CD8-positive, alpha-beta memory T cell (primary cell): ENCODE measurements around the gene SDHA. TPM values are rescaled to one million over a fixed set of nuclear protein-coding genes. Genes with fewer than 3 reads are reported as not detected.

Experiments used
- CTCF ChIA-PET: fragments of 350-600 bp; sonication (Branson Sonifier 250); formaldehyde crosslinking; loops from one replicate; lab custom pipeline; 2021; ENCODE audit warnings: antibody characterized with exemption; lab: Charles Lee
- POLR2A ChIA-PET: fragments of 350-600 bp; sonication (Branson Sonifier 250); formaldehyde crosslinking; loops from one replicate; lab custom pipeline; 2021; ENCODE audit warnings: antibody characterized with exemption; lab: Charles Lee
- DNase-seq, 5 donors: peaks; one replicate each; pipeline versions ENCODE4 v3.0.0 to v3.0.0-alpha.2; 2020 to 2022; ENCODE audit warnings: mixed read lengths in 1 of 5
- H3K27ac ChIP-seq: one replicate; pipeline ENCODE4 v1.7.0; 2013; ENCODE audit warnings: low read depth, mild to moderate bottlenecking, low read length, moderate library complexity
- H3K27me3 ChIP-seq: 2 replicates; pipeline ENCODE4 v1.7.0; 2013; ENCODE audit warnings: low read length, mild to moderate bottlenecking; ENCODE audit not compliant: insufficient read depth, poor library complexity, severe bottlenecking
- H3K36me3 ChIP-seq: 2 replicates; pipeline ENCODE4 v1.7.0; 2013; ENCODE audit warnings: mild to moderate bottlenecking, low read length, moderate library complexity; ENCODE audit not compliant: insufficient read depth
- H3K4me1 ChIP-seq: 2 replicates; pipeline ENCODE4 v1.7.0; 2013; ENCODE audit warnings: mild to moderate bottlenecking, low read length, moderate library complexity; ENCODE audit not compliant: insufficient read depth
- H3K4me3 ChIP-seq: 2 replicates; pipeline ENCODE4 v1.7.0; 2013; ENCODE audit warnings: mild to moderate bottlenecking, low read length
- H3K9me3 ChIP-seq: 2 replicates; pipeline ENCODE4 v1.7.0; 2013; ENCODE audit warnings: mild to moderate bottlenecking, low read length
- H3K27ac Mint-ChIP-seq, 8 donors: one replicate each; pipeline ENCODE4 v1.8.0; 2020 to 2021; ENCODE audit warnings: mixed read lengths in 8 of 8, mild to moderate bottlenecking in 6 of 8, inconsistent platforms in 3 of 8, moderate library complexity in 3 of 8
- H3K27me3 Mint-ChIP-seq, 2 donors: one replicate each; pipeline ENCODE4 v1.8.0; 2020 to 2021; ENCODE audit warnings: mixed read lengths in 2 of 2, mild to moderate bottlenecking in 1 of 2, moderate library complexity in 1 of 2
- H3K36me3 Mint-ChIP-seq, 3 donors: one replicate each; pipeline ENCODE4 v1.8.0; 2020 to 2021; ENCODE audit warnings: mixed read lengths in 3 of 3, inconsistent platforms in 1 of 3, mild to moderate bottlenecking in 1 of 3
- H3K4me1 Mint-ChIP-seq, 3 donors: one replicate each; pipeline ENCODE4 v1.8.0; 2020 to 2021; ENCODE audit warnings: mixed read lengths in 3 of 3, inconsistent platforms in 1 of 3, mild to moderate bottlenecking in 1 of 3
- H3K4me3 Mint-ChIP-seq, 7 donors: one replicate each; pipeline ENCODE4 v1.8.0; 2020 to 2021; ENCODE audit warnings: mixed read lengths in 7 of 7, mild to moderate bottlenecking in 6 of 7, moderate library complexity in 4 of 7, inconsistent platforms in 2 of 7
- H3K9me3 Mint-ChIP-seq, 5 donors: one replicate each; pipeline ENCODE4 v1.8.0; 2020 to 2022; ENCODE audit warnings: mixed read lengths in 5 of 5, mild to moderate bottlenecking in 3 of 5, moderate library complexity in 2 of 5, inconsistent platforms in 1 of 5
- polyA plus RNA-seq: library from polyadenylated mRNA; unstranded; fragments of 300-500 nt; fragmentation: Illumina TruSeq; gene quantifications from one replicate; pipeline ENCODE4 v1.2.3, GENCODE V29; 2021
- total RNA-seq, 2 experiments: library from RNA; stranded (reverse); gene quantifications; one replicate each; pipeline ENCODE4 v1.2.3, GENCODE V29; 2021

The SDHA gene
- total and polyA plus RNA-seq, 3 experiments from 2014 or later, result 168 to 237 (median 171) TPM

DNA sequence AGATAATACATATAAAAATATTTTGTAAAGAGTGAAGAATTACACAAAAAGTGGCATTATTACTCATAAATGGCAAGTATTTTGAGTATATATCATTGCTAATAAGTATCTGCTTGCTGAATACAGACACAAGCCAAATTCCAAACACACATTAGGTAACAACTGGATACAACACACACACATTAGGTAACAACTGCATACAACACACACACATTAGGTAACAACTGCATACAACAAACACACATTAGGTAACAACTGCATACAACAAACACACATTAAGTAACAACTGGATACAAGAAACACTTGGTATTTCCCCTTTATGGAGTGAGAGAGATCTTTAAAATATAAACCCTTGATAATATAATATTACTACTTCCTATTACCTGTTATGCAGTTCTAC lies 13.7 kb upstream of the SDHA start:
- Mint-ChIP-seq H3K27me3 (no peaks in the 10 kb centered on the region), H3K9me3 (no peaks in the 10 kb centered on the region), H3K4me1 (peaks cover 9 to 28% (median 20%) of the 10 kb centered on the region in 3 donors), H3K4me3 (no peak overlapping the region), H3K27ac (no peak overlapping the region), H3K36me3 (peaks cover 6 to 67% (median 30%) of the 10 kb centered on the region in 3 donors)
- Histone ChIP-seq H3K4me3 (no peak overlapping the region), H3K4me1 (peaks cover under 1% of the 10 kb centered on the region), H3K36me3 (peaks cover 25% of the 10 kb centered on the region), H3K9me3 (no peaks in the 10 kb centered on the region), H3K27ac (no peak overlapping the region), H3K27me3 (no peaks in the 10 kb centered on the region)
- no peak for DNase-seq
- CTCF ChIA-PET, result no interaction called here
- POLR2A ChIA-PET, result no interaction called here

DNA sequence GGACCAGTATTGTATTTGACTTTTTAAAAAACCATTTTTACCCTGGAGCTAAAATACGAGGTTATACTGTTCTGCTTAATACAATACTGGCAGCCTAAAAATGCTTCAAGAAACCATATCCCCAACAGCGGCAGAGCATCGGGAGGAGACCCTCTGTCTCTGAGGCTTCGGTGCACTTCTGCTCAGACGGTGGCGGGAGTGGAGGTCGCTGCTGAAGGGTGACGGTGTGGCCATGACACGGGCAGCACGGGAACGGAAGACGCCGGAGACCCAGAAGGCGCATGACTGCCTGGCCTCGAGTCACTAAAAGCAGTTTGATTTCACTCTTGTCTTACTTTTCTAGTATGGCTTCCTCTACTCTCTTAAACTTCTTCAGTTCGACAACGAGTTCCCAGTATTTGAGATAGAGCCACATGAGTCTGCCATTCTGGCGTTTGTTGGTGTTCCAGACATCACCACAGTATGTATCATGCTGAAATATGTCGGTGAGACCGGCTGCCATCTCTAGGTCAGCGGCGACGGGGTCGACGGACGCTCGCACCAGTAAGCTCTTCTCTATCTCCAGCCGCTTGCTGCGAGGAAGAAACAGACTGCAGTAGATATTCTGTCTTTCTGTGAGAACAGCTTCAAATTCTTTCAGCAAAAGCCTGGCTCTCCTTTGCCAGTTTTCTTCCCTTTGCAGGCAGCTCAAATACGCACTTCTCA lies 13.0 kb upstream of the SDHA start:
- CTCF ChIA-PET, result no interaction called here
- Mint-ChIP-seq H3K9me3 (no peaks in the 10 kb centered on the region), H3K36me3 (peaks cover 6 to 70% (median 31%) of the 10 kb centered on the region in 3 donors), H3K4me3 (no peak overlapping the region), H3K27me3 (no peaks in the 10 kb centered on the region), H3K27ac (peak overlapping the region in 1 of 8 donors; percentile 49), H3K4me1 (peaks cover 16 to 35% (median 26%) of the 10 kb centered on the region in 3 donors)
- no peaks in the 10 kb centered on the region for H3K9me3 ChIP-seq
- DNase-seq, result no peak
- H3K4me3 ChIP-seq, result no peak overlapping the region
- H3K27me3 ChIP-seq, result no peaks in the 10 kb centered on the region
- H3K27ac ChIP-seq, result no peak overlapping the region
- H3K4me1 ChIP-seq, result peaks cover 7% of the 10 kb centered on the region
- POLR2A ChIA-PET, result no interaction called here
- peaks cover 25% of the 10 kb centered on the region for H3K36me3 ChIP-seq

DNA sequence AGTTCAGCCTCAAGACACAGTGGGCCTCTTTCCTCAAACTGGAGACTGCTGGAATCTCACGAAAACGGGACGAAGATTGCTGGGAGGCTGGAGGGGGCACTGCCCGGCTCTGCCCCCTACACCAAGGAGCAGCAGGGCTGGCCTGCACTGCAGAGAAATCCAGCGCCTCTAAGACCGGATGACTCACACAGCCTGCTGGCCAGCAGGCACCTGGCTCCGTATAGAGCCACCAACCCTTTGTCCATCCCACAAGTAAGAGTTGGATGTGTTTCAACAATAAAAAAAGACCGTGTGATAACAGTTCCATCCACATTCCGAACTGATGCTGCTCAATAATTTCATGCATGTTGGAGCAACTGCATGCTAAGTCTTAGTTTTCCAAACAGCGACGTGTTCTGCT lies 11.7 kb upstream of the SDHA start:
- peaks cover 6 to 65% (median 32%) of the 10 kb centered on the region in 3 donors for H3K36me3 Mint-ChIP-seq
- Histone ChIP-seq H3K4me1 (peaks cover 9% of the 10 kb centered on the region), H3K4me3 (no peak overlapping the region), H3K36me3 (peaks cover 25% of the 10 kb centered on the region), H3K9me3 (no peaks in the 10 kb centered on the region), H3K27me3 (no peaks in the 10 kb centered on the region), H3K27ac (no peak overlapping the region)
- no peak overlapping the region for H3K27ac Mint-ChIP-seq
- no peaks in the 10 kb centered on the region for H3K9me3 Mint-ChIP-seq
- H3K4me1 Mint-ChIP-seq, result peaks cover 20 to 40% (median 31%) of the 10 kb centered on the region in 3 donors
- ChIA-PET CTCF (no interaction called here), POLR2A (no interaction called here)
- no peaks in the 10 kb centered on the region for H3K27me3 Mint-ChIP-seq
- H3K4me3 Mint-ChIP-seq, result no peak overlapping the region
- no peak for DNase-seq

DNA sequence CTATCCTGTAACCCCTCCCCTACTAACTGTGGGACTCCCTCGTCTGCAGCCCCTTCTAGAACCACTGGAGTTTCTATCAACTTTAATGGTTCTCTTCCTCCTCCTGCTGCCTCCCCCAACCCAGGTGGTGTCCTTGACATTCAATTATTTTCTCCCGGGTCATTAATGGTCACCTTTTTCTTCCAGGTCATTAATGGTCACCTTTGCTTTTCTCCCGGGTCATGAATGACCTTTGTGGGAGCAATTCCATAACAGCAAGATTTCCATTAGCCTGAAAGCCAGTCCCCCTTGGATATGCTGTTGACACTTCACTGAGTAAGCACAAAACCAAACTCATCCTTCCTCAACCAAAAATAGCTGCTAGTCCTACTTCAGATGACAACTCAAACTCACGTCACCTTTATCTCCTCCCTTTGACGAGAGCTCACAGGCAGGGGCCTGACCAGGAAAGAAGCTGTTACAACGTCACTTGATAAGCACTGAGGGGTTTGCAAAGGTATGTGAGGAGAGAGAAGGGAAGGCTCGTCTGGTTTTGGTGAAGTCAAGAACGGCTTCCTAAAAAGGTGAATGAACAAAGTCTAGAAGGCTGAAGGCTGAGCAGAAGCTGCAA lies 11.1 kb upstream of the SDHA start:
- ChIA-PET POLR2A (no interaction called here), CTCF (no interaction called here)
- peaks cover 25% of the 10 kb centered on the region for H3K36me3 ChIP-seq
- H3K4me3 ChIP-seq, result no peak overlapping the region
- H3K27ac ChIP-seq, result no peak overlapping the region
- H3K4me1 Mint-ChIP-seq, result peaks cover 20 to 40% (median 31%) of the 10 kb centered on the region in 3 donors
- H3K4me3 Mint-ChIP-seq, result peak overlapping the region in 1 of 7 donors; percentile 72
- peaks cover 6 to 62% (median 32%) of the 10 kb centered on the region in 3 donors for H3K36me3 Mint-ChIP-seq
- no peaks in the 10 kb centered on the region for H3K27me3 Mint-ChIP-seq
- DNase-seq, result no peak
- H3K4me1 ChIP-seq, result peaks cover 9% of the 10 kb centered on the region
- H3K27ac Mint-ChIP-seq, result peak overlapping the region in 1 of 8 donors; percentile 40
- H3K9me3 Mint-ChIP-seq, result no peaks in the 10 kb centered on the region
- H3K9me3 ChIP-seq, result no peaks in the 10 kb centered on the region
- H3K27me3 ChIP-seq, result no peaks in the 10 kb centered on the region

DNA sequence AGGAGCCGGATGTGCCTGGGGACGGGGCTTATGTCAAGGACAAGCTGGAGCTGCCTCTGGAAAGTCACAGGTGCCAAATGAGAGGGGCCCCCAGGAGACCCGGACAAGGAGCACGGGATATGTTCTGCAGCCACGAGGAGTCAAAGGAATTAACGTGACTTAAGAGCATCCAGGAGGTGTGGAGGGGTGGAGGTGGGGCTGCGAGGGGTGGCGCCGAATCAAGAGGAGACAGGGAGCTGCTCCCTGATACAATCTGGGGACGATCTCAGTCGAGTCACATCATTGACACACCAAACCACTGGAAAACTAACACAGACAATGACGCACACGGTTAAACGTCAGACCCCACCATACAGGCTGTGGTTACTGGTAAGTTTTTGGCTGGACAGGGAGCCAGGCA lies 10.5 kb upstream of the SDHA start:
- H3K36me3 ChIP-seq, result peaks cover 25% of the 10 kb centered on the region
- H3K27ac ChIP-seq, result no peak overlapping the region
- no peak overlapping the region for H3K4me3 Mint-ChIP-seq
- POLR2A ChIA-PET, result no interaction called here
- CTCF ChIA-PET, result no interaction called here
- H3K27ac Mint-ChIP-seq, result peak overlapping the region in 1 of 8 donors; percentile 7
- H3K4me1 Mint-ChIP-seq, result peaks cover 20 to 40% (median 31%) of the 10 kb centered on the region in 3 donors
- no peak overlapping the region for H3K4me3 ChIP-seq
- H3K9me3 ChIP-seq, result no peaks in the 10 kb centered on the region
- no peaks in the 10 kb centered on the region for H3K27me3 ChIP-seq
- no peak for DNase-seq
- H3K9me3 Mint-ChIP-seq, result no peaks in the 10 kb centered on the region
- H3K4me1 ChIP-seq, result peaks cover 9% of the 10 kb centered on the region
- no peaks in the 10 kb centered on the region for H3K27me3 Mint-ChIP-seq
- peaks cover 6 to 59% (median 32%) of the 10 kb centered on the region in 3 donors for H3K36me3 Mint-ChIP-seq

DNA sequence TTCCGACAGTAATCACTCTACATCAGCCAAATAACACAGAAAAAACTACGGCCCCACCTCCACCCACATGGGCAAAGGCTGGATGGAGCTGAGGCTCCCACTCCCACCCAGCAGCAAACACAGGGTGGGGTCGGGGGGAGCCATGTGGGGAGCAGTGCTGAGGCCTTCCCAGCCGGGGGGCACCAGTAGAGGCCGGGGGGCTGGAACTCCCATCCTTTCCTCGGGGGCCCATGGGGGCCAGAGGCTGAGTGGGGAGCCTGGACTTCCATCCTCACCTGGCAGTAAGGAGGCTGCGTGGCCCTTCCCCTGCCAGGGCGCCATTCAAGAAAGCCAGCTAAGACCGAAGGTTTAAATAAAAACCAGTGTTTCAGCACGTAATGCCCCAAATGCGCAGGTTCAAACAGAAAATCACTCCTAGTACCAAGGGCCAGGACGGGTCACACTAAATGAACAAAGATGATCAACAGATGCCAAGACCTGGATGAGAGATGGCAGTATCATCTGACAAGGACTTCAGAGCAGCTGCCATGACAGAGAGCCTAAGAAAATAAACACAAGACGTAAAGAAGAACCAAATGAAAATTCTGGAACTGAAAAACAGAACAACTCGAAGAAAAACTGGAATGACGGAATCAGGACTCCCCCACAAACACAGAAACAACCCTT lies 9.5 kb upstream of the SDHA start:
- H3K27me3 ChIP-seq, result no peaks in the 10 kb centered on the region
- peaks cover 6 to 56% (median 30%) of the 10 kb centered on the region in 3 donors for H3K36me3 Mint-ChIP-seq
- peaks cover 20 to 41% (median 33%) of the 10 kb centered on the region in 3 donors for H3K4me1 Mint-ChIP-seq
- ChIA-PET CTCF (no interaction called here), POLR2A (no interaction called here)
- no peaks in the 10 kb centered on the region for H3K27me3 Mint-ChIP-seq
- peaks cover 9% of the 10 kb centered on the region for H3K4me1 ChIP-seq
- H3K4me3 Mint-ChIP-seq, result no peak overlapping the region
- no peak overlapping the region for H3K27ac ChIP-seq
- no peak for DNase-seq
- peak overlapping the region in 1 of 8 donors; percentile 55 for H3K27ac Mint-ChIP-seq
- no peak overlapping the region for H3K4me3 ChIP-seq
- peaks cover 25% of the 10 kb centered on the region for H3K36me3 ChIP-seq
- H3K9me3 ChIP-seq, result no peaks in the 10 kb centered on the region
- H3K9me3 Mint-ChIP-seq, result no peaks in the 10 kb centered on the region

DNA sequence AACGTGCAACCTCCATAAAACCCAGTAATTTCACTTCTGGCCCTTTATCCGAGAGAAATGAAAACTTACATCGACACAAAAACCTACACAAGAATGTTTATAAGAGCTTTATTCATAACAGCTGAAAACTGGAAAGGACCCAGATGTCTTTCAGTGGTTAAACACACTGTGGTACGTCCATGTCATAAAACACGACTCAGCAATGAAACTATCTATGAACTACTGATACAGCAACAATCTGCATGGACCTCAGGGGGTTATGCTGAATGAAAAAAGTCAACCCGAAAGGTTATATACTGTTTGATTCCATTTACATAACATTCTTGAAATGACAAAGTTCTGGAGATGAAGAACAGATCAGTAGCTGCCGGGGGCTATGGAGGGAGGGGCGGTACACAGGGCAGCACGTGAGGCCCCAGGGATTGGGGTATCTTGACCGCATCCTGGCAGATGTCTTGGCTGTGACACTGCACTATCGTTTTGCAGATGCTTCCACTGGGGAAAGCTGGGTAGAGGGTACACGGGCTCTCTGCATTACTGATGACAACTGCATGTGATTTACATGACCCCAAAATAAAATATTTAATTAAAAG lies 4.2 kb upstream of the SDHA start:
- no peaks in the 10 kb centered on the region for H3K36me3 ChIP-seq
- H3K27me3 ChIP-seq, result no peaks in the 10 kb centered on the region
- no peak overlapping the region for H3K4me3 ChIP-seq
- Mint-ChIP-seq H3K4me1 (peaks cover 37 to 47% (median 45%) of the 10 kb centered on the region in 3 donors), H3K9me3 (peaks cover 0 to under 1% (median 0%) of the 10 kb centered on the region in 5 donors), H3K4me3 (peak overlapping the region in 1 of 7 donors; percentile 50), H3K36me3 (peaks cover 0 to 32% (median 4%) of the 10 kb centered on the region in 3 donors), H3K27me3 (no peaks in the 10 kb centered on the region), H3K27ac (peak overlapping the region in 5 of 8 donors; percentile 32 to 78 (median 38))
- no peaks in the 10 kb centered on the region for H3K9me3 ChIP-seq
- H3K27ac ChIP-seq, result no peak overlapping the region
- DNase-seq, result no peak
- H3K4me1 ChIP-seq, result peaks cover 9% of the 10 kb centered on the region
- ChIA-PET POLR2A (no interaction called here), CTCF (no interaction called here)
